ENCODE measurements around the gene SCN4A.

DNA sequence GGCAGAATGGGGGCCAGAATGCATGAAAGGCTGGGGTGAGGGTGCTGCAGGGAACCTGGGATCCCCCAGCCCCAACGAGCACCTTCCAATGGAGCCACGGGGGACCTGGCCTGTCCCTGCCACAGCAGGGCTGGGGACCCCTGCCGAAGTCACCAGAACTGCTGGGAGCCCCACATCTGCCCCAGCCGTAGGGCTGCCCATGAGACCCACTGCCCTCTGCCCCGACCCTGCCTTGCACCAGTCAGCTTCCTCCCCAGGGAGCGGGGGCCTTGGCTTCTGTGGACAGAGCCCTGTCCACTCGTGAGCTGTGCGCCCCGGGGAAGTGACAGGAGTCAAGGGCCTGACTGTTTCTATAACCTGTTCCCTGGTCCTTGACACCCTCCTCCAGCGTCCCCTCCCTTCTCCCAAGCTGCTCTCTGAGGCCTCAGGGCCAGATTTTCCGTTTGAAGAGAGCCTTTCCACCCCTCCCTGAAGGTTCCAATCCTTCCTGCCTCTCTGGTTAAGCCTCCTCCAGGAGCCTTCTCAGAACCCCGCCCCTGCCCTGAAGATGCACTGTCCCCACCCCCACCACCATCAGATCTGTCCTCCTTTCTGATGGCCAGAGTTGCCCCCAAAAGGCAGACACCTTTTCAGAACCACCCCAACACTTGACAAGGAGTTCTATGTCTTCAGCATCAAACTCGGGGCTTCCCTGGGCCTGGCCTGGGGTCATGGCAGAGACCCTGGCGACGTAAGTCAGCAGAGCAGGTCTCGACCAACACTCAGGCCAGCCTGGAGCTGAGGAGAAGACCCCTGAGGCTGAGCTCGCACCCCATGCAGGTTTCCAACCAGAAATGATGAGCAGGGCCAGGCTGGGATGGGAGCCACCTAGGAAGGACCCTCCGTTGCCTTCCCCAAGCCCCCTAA is 14.8 kb upstream of the SCN4A start:
- TF ChIP-seq, protein P1, sequence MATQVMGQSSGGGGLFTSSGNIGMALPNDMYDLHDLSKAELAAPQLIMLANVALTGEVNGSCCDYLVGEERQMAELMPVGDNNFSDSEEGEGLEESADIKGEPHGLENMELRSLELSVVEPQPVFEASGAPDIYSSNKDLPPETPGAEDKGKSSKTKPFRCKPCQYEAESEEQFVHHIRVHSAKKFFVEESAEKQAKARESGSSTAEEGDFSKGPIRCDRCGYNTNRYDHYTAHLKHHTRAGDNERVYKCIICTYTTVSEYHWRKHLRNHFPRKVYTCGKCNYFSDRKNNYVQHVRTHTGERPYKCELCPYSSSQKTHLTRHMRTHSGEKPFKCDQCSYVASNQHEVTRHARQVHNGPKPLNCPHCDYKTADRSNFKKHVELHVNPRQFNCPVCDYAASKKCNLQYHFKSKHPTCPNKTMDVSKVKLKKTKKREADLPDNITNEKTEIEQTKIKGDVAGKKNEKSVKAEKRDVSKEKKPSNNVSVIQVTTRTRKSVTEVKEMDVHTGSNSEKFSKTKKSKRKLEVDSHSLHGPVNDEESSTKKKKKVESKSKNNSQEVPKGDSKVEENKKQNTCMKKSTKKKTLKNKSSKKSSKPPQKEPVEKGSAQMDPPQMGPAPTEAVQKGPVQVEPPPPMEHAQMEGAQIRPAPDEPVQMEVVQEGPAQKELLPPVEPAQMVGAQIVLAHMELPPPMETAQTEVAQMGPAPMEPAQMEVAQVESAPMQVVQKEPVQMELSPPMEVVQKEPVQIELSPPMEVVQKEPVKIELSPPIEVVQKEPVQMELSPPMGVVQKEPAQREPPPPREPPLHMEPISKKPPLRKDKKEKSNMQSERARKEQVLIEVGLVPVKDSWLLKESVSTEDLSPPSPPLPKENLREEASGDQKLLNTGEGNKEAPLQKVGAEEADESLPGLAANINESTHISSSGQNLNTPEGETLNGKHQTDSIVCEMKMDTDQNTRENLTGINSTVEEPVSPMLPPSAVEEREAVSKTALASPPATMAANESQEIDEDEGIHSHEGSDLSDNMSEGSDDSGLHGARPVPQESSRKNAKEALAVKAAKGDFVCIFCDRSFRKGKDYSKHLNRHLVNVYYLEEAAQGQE (IDR thresholded peaks at IDR 0.05; ENCODE audit: insufficient read depth in 1 of 2, low read depth in 2 of 2, low read length in 2 of 2), result no peak
- TF ChIP-seq FOXP2 (optimal IDR thresholded peaks at IDR 0.05; ENCODE audit: borderline replicate concordance, extremely low read depth, extremely low read length, insufficient read depth), result no peak

Measured in PFSK-1 (cell line).